Activated CD8-positive, alpha-beta memory T cell treated with anti-CD3 and anti-CD28 coated beads, Interleukin-2, amount 10 ng/mL, durations not matched to agents 7 days and 5 days (primary cell): ENCODE measurements around the gene LIMA1. TPM values are rescaled to one million over a fixed set of nuclear protein-coding genes. Genes with fewer than 3 reads are reported as not detected.
"Not testable (repeated sequence)": the region's sequence is repeated elsewhere in the genome, so short reads cannot be mapped to it uniquely, and the experiment has no call there.

ENCODE experiments used
- ATAC-seq: fragments of 150-1000 bp; cut with Tn5 transposase; one replicate; pipeline ENCODE4 v1.10.0; 2021; ENCODE audit warnings: moderate library complexity
- CTCF ChIA-PET: fragments of 350-600 bp; sonication (Branson Sonifier 250); formaldehyde crosslinking; loops from one replicate; lab custom pipeline; 2021; ENCODE audit warnings: antibody characterized with exemption; lab: Charles Lee
- DNase-seq: peaks from one replicate; pipeline ENCODE4 v3.0.0-alpha.2; 2020
- H3K27ac Mint-ChIP-seq: one replicate; pipeline ENCODE4 v1.8.0; 2021; ENCODE audit warnings: mild to moderate bottlenecking, mixed read lengths
- H3K27me3 Mint-ChIP-seq: one replicate; pipeline ENCODE4 v1.8.0; 2021; ENCODE audit warnings: mixed read lengths
- H3K36me3 Mint-ChIP-seq: one replicate; pipeline ENCODE4 v1.8.0; 2021; ENCODE audit warnings: mild to moderate bottlenecking, mixed read lengths
- H3K4me1 Mint-ChIP-seq: one replicate; pipeline ENCODE4 v1.8.0; 2021; ENCODE audit warnings: mixed read lengths
- H3K4me3 Mint-ChIP-seq: one replicate; pipeline ENCODE4 v1.8.0; 2021; ENCODE audit warnings: mild to moderate bottlenecking, moderate library complexity, mixed read lengths
- H3K9me3 Mint-ChIP-seq: one replicate; pipeline ENCODE4 v1.8.0; 2022; ENCODE audit warnings: low read depth, mixed read lengths
- total RNA-seq, 2 experiments: library from RNA; stranded (reverse); gene quantifications; one replicate each; pipeline ENCODE4 v1.2.3, GENCODE V29; 2021

The LIMA1 gene
- total RNA-seq, 2 experiments from 2014 or later: 36.4 to 64.2 TPM

GRCh38 chr12:50252977-50253602 lies 30.2 kb downstream of the LIMA1 start:
- Mint-ChIP-seq H3K27ac (peak overlapping the region; percentile 17), H3K4me3 (no peak overlapping the region), H3K36me3 (peaks cover 15% of the 10 kb centered on the region), H3K4me1 (peaks cover 64% of the 10 kb centered on the region), H3K27me3 (no peaks in the 10 kb centered on the region), H3K9me3 (no peaks in the 10 kb centered on the region)
- ATAC-seq: no peak
- DNase-seq: no peak
- CTCF ChIA-PET: interaction anchor here (2.0 to 2.3 kb wide), 2 partner anchors 30 to 32 kb away, joined by 9 to 11 read pairs; partner anchors contain the start of gene LIMA1

- DNase-seq (no peak), ATAC-seq (peak; percentile 63)
- Mint-ChIP-seq H3K36me3 (peaks cover 17% of the 10 kb centered on the region), H3K9me3 (no peaks in the 10 kb centered on the region), H3K27ac (peak overlapping the region; percentile 13), H3K27me3 (no peaks in the 10 kb centered on the region), H3K4me3 (no peak overlapping the region), H3K4me1 (peaks cover 74% of the 10 kb centered on the region)
- CTCF ChIA-PET: interaction anchor here (0.7 kb wide), 1 partner anchor 1317 kb away, joined by 3 read pairs; no protein-coding TSS in a partner anchor
Measured at GRCh38 chr12:50251619-50252252, 31.6 kb downstream of the LIMA1 start.

GRCh38 chr12:50249464-50250182 lies 33.7 kb downstream of the LIMA1 start:
- H3K27ac Mint-ChIP-seq: peak overlapping the region; percentile 35
- CTCF ChIA-PET: interaction anchor here (0.9 to 1.4 kb wide), 3 partner anchors 12 to 670 kb away, joined by 3 to 4 read pairs (median 4); no protein-coding TSS in a partner anchor
- peaks cover 80% of the 10 kb centered on the region for H3K4me1 Mint-ChIP-seq
- no peak overlapping the region for H3K4me3 Mint-ChIP-seq
- DNase-seq: no peak
- H3K36me3 Mint-ChIP-seq: peaks cover 24% of the 10 kb centered on the region
- no peaks in the 10 kb centered on the region for H3K9me3 Mint-ChIP-seq
- H3K27me3 Mint-ChIP-seq: no peaks in the 10 kb centered on the region
- no peak for ATAC-seq

GRCh38 chr12:50248883-50249282 lies 34.4 kb downstream of the LIMA1 start:
- H3K36me3 Mint-ChIP-seq: peaks cover 23% of the 10 kb centered on the region
- H3K4me3 Mint-ChIP-seq: no peak overlapping the region
- ATAC-seq (no peak), DNase-seq (no peak)
- H3K9me3 Mint-ChIP-seq: no peaks in the 10 kb centered on the region
- CTCF ChIA-PET: no interaction called here
- peak overlapping the region; percentile 14 for H3K27ac Mint-ChIP-seq
- H3K4me1 Mint-ChIP-seq: peaks cover 72% of the 10 kb centered on the region
- no peaks in the 10 kb centered on the region for H3K27me3 Mint-ChIP-seq

- Mint-ChIP-seq H3K4me1 (peaks cover 71% of the 10 kb centered on the region), H3K27me3 (no peaks in the 10 kb centered on the region), H3K4me3 (no peak overlapping the region), H3K9me3 (no peaks in the 10 kb centered on the region), H3K27ac (peak overlapping the region; percentile 20), H3K36me3 (peaks cover 23% of the 10 kb centered on the region)
- DNase-seq (no peak), ATAC-seq (no peak)
- CTCF ChIA-PET: interaction anchor here (1.9 kb wide), 1 partner anchor 35 kb away, joined by 4 read pairs; the partner anchor contains the start of gene LIMA1
Measured at GRCh38 chr12:50248411-50248810, 34.9 kb downstream of the LIMA1 start.

- not testable (repeated sequence) for ATAC-seq, H3K27me3 Mint-ChIP-seq, DNase-seq, H3K27ac Mint-ChIP-seq, H3K9me3 Mint-ChIP-seq
- CTCF ChIA-PET: interaction anchor here (1.3 to 2.1 kb wide), 5 partner anchors 12 to 302 kb away, joined by 4 to 14 read pairs (median 5); partner anchors contain the start of gene LIMA1
- peaks cover 23% of the 10 kb centered on the region for H3K36me3 Mint-ChIP-seq
- H3K4me3 Mint-ChIP-seq: peak overlapping the region; percentile 12
- peaks cover 64% of the 10 kb centered on the region for H3K4me1 Mint-ChIP-seq
Measured at GRCh38 chr12:50247665-50248064, 35.7 kb downstream of the LIMA1 start.

GRCh38 chr12:50246873-50247612 lies 36.3 kb downstream of the LIMA1 start:
- Mint-ChIP-seq H3K27ac (peak overlapping the region; percentile 86), H3K4me3 (peak overlapping the region; percentile 45), H3K9me3 (no peaks in the 10 kb centered on the region), H3K27me3 (no peaks in the 10 kb centered on the region), H3K36me3 (peaks cover 22% of the 10 kb centered on the region), H3K4me1 (peaks cover 59% of the 10 kb centered on the region)
- ATAC-seq (peak; percentile 87), DNase-seq (peak; percentile 60)
- CTCF ChIA-PET: interaction anchor here (0.9 to 2.1 kb wide), 8 partner anchors 13 to 302 kb away, joined by 3 to 14 read pairs (median 4); partner anchors contain the start of genes CERS5 and LIMA1

GRCh38 chr12:50246197-50246865 lies 37.0 kb downstream of the LIMA1 start:
- peaks cover 52% of the 10 kb centered on the region for H3K4me1 Mint-ChIP-seq
- CTCF ChIA-PET: interaction anchor here (0.9 to 2.1 kb wide), 8 partner anchors 13 to 301 kb away, joined by 3 to 14 read pairs (median 4); partner anchors contain the start of genes CERS5 and LIMA1
- DNase-seq (no peak), ATAC-seq (no peak)
- H3K27ac Mint-ChIP-seq: peak overlapping the region; percentile 62
- H3K36me3 Mint-ChIP-seq: peaks cover 19% of the 10 kb centered on the region
- H3K27me3 Mint-ChIP-seq: no peaks in the 10 kb centered on the region
- H3K9me3 Mint-ChIP-seq: no peaks in the 10 kb centered on the region
- H3K4me3 Mint-ChIP-seq: no peak overlapping the region

- Mint-ChIP-seq H3K27me3 (no peaks in the 10 kb centered on the region), H3K4me1 (peaks cover 28% of the 10 kb centered on the region), H3K36me3 (peaks cover 15% of the 10 kb centered on the region)
Measured at GRCh38 chr12:50243507-50243906, 39.8 kb downstream of the LIMA1 start.

GRCh38 chr12:50242751-50243191 lies 40.5 kb downstream of the LIMA1 start:
- DNase-seq (no peak), ATAC-seq (no peak)
- Mint-ChIP-seq H3K36me3 (peaks cover 10% of the 10 kb centered on the region), H3K27ac (no peak overlapping the region), H3K9me3 (no peaks in the 10 kb centered on the region), H3K4me1 (peaks cover 23% of the 10 kb centered on the region), H3K27me3 (no peaks in the 10 kb centered on the region), H3K4me3 (no peak overlapping the region)
- CTCF ChIA-PET: interaction anchor here (0.9 to 1.2 kb wide), 3 partner anchors 10 to 19 kb away, joined by 3 to 5 read pairs (median 3); no protein-coding TSS in a partner anchor

More at GRCh38 chr12:50243507-50243906, 39.8 kb downstream of the LIMA1 start:
- CTCF ChIA-PET: interaction anchor here (0.9 kb wide), 1 partner anchor 16 kb away, joined by 3 read pairs; no protein-coding TSS in a partner anchor
- no peak overlapping the region for H3K4me3 Mint-ChIP-seq
- no peaks in the 10 kb centered on the region for H3K9me3 Mint-ChIP-seq
- ATAC-seq: no peak
- no peak overlapping the region for H3K27ac Mint-ChIP-seq
- DNase-seq: no peak

- CTCF ChIA-PET: interaction anchor here (1.5 kb wide), 1 partner anchor 14 kb away, joined by 3 read pairs; no protein-coding TSS in a partner anchor
- no peak for DNase-seq
- Mint-ChIP-seq H3K27ac (no peak overlapping the region), H3K4me1 (peaks cover 9% of the 10 kb centered on the region), H3K9me3 (no peaks in the 10 kb centered on the region), H3K4me3 (no peak overlapping the region), H3K36me3 (peaks cover 3% of the 10 kb centered on the region), H3K27me3 (no peaks in the 10 kb centered on the region)
- no peak for ATAC-seq
Measured at GRCh38 chr12:50241178-50241577, 42.1 kb downstream of the LIMA1 start.

- Mint-ChIP-seq H3K36me3 (peaks cover 3% of the 10 kb centered on the region), H3K9me3 (no peaks in the 10 kb centered on the region), H3K27me3 (no peaks in the 10 kb centered on the region), H3K4me3 (no peak overlapping the region), H3K4me1 (peaks cover 8% of the 10 kb centered on the region), H3K27ac (no peak overlapping the region)
- ATAC-seq: no peak
- CTCF ChIA-PET: interaction anchor here (1.5 to 1.6 kb wide), 2 partner anchors 14 to 41 kb away, joined by 3 read pairs; no protein-coding TSS in a partner anchor
- no peak for DNase-seq
Measured at GRCh38 chr12:50240792-50241114, 42.6 kb downstream of the LIMA1 start.
